Right atrium auricular region (tissue), 2 donors: Measurements from ENCODE around the gene PROB1. TPM values are rescaled to one million over a fixed set of nuclear protein-coding genes. Genes with fewer than 3 reads are reported as not detected.

Experiments used
- DNase-seq: peaks from one replicate; pipeline ENCODE4 v3.0.0-alpha.2; 2019; ENCODE audit warnings: low spot score
- H3K27ac ChIP-seq, 2 donors: fragments of 200-600 bp; sonication (generic); 1 replicate in 1 of 2; 2 replicates in 1 of 2; pipeline ENCODE4 v1.5.1; 2016 to 2019
- H3K27me3 ChIP-seq, 2 donors: fragments of 200-600 bp; sonication (generic); one replicate each; pipeline versions ENCODE4 v1.5.1 to v1.6.0; 2017 to 2019
- H3K36me3 ChIP-seq: fragments of 200-600 bp; sonication (generic); one replicate; pipeline ENCODE4 v1.5.1; 2016
- H3K4me1 ChIP-seq, 2 donors: fragments of 200-600 bp; sonication (generic); one replicate each; pipeline versions ENCODE4 v1.5.1 to v1.6.0; 2017 to 2019
- H3K4me3 ChIP-seq, 2 donors: fragments of 200-600 bp; sonication (generic); 1 replicate in 1 of 2; 2 replicates in 1 of 2; pipeline ENCODE4 v1.5.1; 2017 to 2019; ENCODE audit warnings: mild to moderate bottlenecking in 1 of 2, moderate library complexity in 1 of 2
- H3K9me3 ChIP-seq, 2 donors: fragments of 200-600 bp; sonication (generic); one replicate each; pipeline ENCODE4 v1.5.1; 2019
- total RNA-seq, 2 donors: library from RNA; depleted of rRNA; stranded (reverse); fragments of >200 nt; gene quantifications; one replicate each; pipeline ENCODE4 v1.1.0, GENCODE V29; 2016
- TF ChIP-seq, protein P1 (sequence below), 2 donors: fragments of 200-600 bp; sonication (generic); IDR thresholded peaks; one replicate each; pipeline ENCODE4 v1.5.1; 2019; ENCODE audit warnings: antibody characterized with exemption in 2 of 2

Gene PROB1
- total RNA-seq, 2 donors from 2014 or later = 15.8 to 28.6 TPM

DNA sequence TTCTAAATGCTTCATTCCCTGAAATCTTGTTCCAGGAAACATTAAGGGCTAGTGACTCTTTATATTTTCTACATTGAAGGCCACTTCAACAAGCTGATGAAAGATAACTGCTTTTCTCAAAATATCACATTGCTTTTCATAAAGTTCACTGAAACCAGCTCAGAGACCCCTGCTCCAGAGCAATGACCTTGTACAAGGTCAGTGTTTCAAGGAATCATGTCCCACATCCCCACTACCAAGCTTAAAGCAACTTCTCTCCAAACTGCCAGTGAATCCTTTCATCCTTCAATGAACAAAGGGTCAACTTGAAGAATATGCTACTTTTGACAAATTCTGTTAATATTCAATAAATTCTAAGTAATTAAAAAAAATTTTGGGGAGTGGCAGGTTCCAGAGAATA, 21.0 kb upstream of the PROB1 start:
- no peaks in the 10 kb centered on the region for H3K27me3 ChIP-seq
- H3K36me3 ChIP-seq = peaks cover 11% of the 10 kb centered on the region
- peaks cover 0 to 68% of the 10 kb centered on the region in 2 donors for H3K4me1 ChIP-seq
- TF ChIP-seq, protein P1, sequence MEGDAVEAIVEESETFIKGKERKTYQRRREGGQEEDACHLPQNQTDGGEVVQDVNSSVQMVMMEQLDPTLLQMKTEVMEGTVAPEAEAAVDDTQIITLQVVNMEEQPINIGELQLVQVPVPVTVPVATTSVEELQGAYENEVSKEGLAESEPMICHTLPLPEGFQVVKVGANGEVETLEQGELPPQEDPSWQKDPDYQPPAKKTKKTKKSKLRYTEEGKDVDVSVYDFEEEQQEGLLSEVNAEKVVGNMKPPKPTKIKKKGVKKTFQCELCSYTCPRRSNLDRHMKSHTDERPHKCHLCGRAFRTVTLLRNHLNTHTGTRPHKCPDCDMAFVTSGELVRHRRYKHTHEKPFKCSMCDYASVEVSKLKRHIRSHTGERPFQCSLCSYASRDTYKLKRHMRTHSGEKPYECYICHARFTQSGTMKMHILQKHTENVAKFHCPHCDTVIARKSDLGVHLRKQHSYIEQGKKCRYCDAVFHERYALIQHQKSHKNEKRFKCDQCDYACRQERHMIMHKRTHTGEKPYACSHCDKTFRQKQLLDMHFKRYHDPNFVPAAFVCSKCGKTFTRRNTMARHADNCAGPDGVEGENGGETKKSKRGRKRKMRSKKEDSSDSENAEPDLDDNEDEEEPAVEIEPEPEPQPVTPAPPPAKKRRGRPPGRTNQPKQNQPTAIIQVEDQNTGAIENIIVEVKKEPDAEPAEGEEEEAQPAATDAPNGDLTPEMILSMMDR (IDR thresholded peaks at IDR 0.05) = no peak
- no peaks in the 10 kb centered on the region for H3K9me3 ChIP-seq
- no peak for DNase-seq
- no peak overlapping the region for H3K4me3 ChIP-seq
- peak overlapping the region; percentile 78 to 94 for H3K27ac ChIP-seq

DNA sequence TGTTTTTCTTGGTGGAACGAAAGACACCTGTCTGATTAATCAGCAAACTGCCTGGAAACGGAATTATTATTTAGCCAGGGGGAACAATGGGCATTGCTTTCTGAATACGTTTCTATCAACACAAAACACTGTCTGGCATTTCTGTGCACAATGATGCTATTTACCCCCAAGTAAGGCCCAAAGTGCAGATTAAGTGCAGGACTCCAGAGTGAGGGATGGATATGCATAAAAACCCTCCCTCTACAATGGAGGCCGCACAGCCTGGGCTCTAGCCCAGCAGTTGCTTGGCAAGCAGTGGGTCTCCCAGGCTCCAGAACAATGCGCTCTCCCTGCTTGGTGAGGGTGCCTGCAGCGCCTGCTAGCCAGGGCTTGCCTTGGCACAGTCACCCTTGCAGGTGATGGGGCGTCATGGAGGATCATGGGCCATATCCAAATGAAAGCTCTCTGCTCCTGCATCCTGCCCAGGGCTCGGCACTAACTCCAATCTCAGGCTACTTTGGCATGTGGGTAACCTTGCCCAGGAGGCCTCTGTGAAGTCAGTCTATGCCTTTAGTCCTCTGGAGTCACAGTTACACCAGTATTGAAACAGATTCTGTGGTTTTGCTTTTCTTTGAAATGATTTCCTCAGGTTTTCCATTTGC, 20.4 kb upstream of the PROB1 start:
- Histone ChIP-seq H3K4me3 (no peak overlapping the region), H3K27me3 (no peaks in the 10 kb centered on the region), H3K4me1 (peaks cover 0 to 67% of the 10 kb centered on the region in 2 donors), H3K9me3 (no peaks in the 10 kb centered on the region), H3K27ac (peak overlapping the region; percentile 78 to 94), H3K36me3 (peaks cover 11% of the 10 kb centered on the region)
- no peak for DNase-seq
- TF ChIP-seq, protein P1 (IDR thresholded peaks at IDR 0.05) = no peak

DNA sequence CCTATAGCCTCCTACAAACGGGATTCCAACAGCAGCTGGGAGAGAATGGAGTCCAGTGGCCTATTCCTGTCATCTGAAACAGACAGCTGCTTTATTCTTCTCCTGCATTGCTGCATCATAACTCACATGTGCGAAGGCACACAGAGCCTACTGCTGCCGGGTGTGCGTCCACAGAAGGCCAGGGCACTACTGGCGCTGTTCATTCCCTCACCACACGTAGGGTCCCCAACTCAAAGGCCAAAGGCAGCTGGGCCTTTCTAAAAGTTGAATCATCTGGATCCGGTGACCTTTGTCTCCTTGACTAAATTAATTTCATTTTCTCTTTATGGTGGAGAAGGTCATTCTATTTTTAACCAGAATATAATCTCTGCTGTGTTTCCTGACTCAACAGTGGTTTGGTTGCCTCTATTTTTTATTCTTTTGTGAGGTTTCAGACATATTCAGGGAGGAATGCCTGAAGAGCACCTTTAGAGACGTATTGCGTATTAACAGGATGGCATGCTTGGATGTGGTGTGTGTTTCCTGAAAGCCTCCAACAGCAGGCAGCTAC, 19.8 kb upstream of the PROB1 start:
- TF ChIP-seq, protein P1 (IDR thresholded peaks at IDR 0.05) = no peak
- Histone ChIP-seq H3K27ac (peak overlapping the region; percentile 78 to 94), H3K4me1 (peaks cover 0 to 60% of the 10 kb centered on the region in 2 donors), H3K36me3 (peaks cover 6% of the 10 kb centered on the region), H3K9me3 (no peaks in the 10 kb centered on the region), H3K4me3 (no peak overlapping the region), H3K27me3 (no peaks in the 10 kb centered on the region)
- no peak for DNase-seq

DNA sequence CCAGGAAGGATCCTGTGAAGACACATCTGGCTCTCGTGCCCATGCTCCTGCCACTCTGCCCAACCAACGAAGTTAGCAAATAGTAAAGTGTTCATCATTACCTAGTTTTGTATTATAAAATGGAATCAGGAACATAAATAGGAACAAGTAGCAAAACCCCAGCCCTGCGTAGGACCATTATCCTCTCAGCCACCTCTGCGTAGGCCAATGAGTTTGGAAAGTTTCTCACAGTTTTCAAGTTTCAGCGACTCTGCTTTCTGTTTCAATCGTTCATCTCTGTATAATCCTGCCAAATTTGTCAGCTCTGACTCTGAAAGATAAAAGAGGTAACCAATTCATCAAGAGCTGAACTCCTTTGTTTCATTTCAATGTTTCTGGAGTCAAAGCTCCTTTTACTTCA, 19.1 kb upstream of the PROB1 start:
- H3K4me3 ChIP-seq = no peak overlapping the region
- TF ChIP-seq, protein P1 (IDR thresholded peaks at IDR 0.05) = no peak
- peaks cover 0 to 54% of the 10 kb centered on the region in 2 donors for H3K4me1 ChIP-seq
- H3K27ac ChIP-seq = peak overlapping the region; percentile 78 to 94
- H3K36me3 ChIP-seq = no peaks in the 10 kb centered on the region
- no peaks in the 10 kb centered on the region for H3K27me3 ChIP-seq
- DNase-seq = no peak
- H3K9me3 ChIP-seq = no peaks in the 10 kb centered on the region

DNA sequence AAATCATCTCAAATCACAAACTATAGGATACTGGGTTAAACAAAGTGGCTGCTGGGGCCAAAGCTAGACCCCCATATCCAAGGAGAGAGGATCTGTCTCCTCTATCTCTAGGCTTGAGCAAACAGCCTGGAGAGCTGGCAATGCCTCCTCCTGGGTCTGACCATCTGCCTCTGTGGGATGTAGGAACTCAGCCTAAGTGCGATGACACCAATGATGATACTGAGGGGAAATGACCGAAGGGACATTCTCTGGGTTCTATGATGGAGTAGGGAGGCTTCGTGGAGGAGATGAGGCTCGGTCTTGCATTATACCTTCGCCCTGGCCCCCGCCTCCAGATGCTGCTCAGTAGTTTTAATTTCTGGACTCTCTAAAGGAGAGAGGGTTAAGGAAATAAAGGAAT, 18.2 kb upstream of the PROB1 start:
- Histone ChIP-seq H3K27me3 (no peaks in the 10 kb centered on the region), H3K4me1 (peaks cover 0 to 48% of the 10 kb centered on the region in 2 donors), H3K36me3 (no peaks in the 10 kb centered on the region), H3K9me3 (no peaks in the 10 kb centered on the region), H3K27ac (peak overlapping the region; percentile 78 to 94), H3K4me3 (no peak overlapping the region)
- no peak for DNase-seq
- TF ChIP-seq, protein P1 (IDR thresholded peaks at IDR 0.05) = no peak
